RWPE2 (cell line): ENCODE data around the gene CNTFR.

Source experiments
- ATAC-seq: fragments of 200-7000 bp; cut with Tn5 transposase; 3 replicates; pipeline ENCODE4 v1.9.1; 2021; ENCODE audit warnings: low read depth
- DNase-seq: peaks from one replicate; pipeline ENCODE4 v3.0.0-alpha.2; 2020; ENCODE audit warnings: low spot score
- H3K27ac ChIP-seq: fragments of 450-650 bp; 2 replicates; pipeline ENCODE4 v1.5.1; 2017; ENCODE audit warnings: mild to moderate bottlenecking; ENCODE audit not compliant: poor library complexity, severe bottlenecking
- H3K27me3 ChIP-seq: fragments of 250-450 bp; sonication (Bioruptor Pico); 2 replicates; pipeline ENCODE4 v1.5.1; 2021; ENCODE audit warnings: mild to moderate bottlenecking, moderate library complexity; ENCODE audit not compliant: insufficient read depth, poor library complexity, severe bottlenecking
- H3K36me3 ChIP-seq: fragments of 250-450 bp; sonication (Bioruptor Pico); 2 replicates; pipeline ENCODE4 v1.5.1; 2020; ENCODE audit warnings: low read depth, mild to moderate bottlenecking, moderate library complexity
- H3K4me1 ChIP-seq: fragments of 250-450 bp; sonication (Bioruptor Pico); 2 replicates; pipeline ENCODE4 v1.5.1; 2021; ENCODE audit warnings: mild to moderate bottlenecking, moderate library complexity; ENCODE audit not compliant: insufficient read depth, poor library complexity, severe bottlenecking
- H3K4me3 ChIP-seq: fragments of 250-450 bp; sonication (Bioruptor Pico); 2 replicates; pipeline ENCODE4 v1.5.1; 2021; ENCODE audit warnings: mild to moderate bottlenecking, moderate library complexity; ENCODE audit not compliant: severe bottlenecking
- H3K9me3 ChIP-seq: fragments of 250-450 bp; sonication (Bioruptor Pico); 2 replicates; pipeline ENCODE4 v1.5.1; 2021; ENCODE audit warnings: mild to moderate bottlenecking, moderate library complexity; ENCODE audit not compliant: severe bottlenecking
- TF ChIP-seq, protein P1 (sequence below): fragments of 450-650 bp; IDR thresholded peaks from one replicate; pipeline ENCODE4 v1.5.1; 2017; ENCODE audit warnings: mild to moderate bottlenecking, moderate library complexity; ENCODE audit not compliant: poor library complexity, severe bottlenecking

CNTFR gene

DNA sequence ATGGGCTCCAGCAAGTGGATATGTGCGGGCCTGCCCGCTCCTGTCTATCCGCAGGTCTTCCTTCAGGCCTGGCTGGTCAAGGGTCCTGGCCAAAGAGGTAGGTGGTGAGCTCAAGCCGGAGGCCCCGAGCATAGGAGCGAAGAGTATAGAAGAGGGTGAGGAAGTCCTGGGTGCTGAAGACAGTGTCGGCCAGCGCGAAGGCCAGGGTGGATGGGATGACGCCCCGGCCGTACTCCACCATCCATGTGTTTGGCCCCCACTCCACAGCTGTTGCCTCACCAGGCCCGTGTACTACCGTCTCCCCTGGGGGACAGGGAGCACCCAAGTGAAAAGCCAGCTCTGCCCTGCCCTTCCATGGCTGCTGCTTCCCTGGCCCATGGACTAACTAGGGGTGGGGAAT is 46.0 kb upstream of the CNTFR start:
- Histone ChIP-seq H3K27ac (no peak overlapping the region), H3K4me1 (no peaks in the 10 kb centered on the region), H3K9me3 (no peaks in the 10 kb centered on the region), H3K4me3 (no peak overlapping the region), H3K36me3 (peaks cover 10% of the 10 kb centered on the region; the same call in 1 of the 2 replicates), H3K27me3 (no peaks in the 10 kb centered on the region)
- DNase-seq = no peak
- no peak for ATAC-seq
- TF ChIP-seq, protein P1, sequence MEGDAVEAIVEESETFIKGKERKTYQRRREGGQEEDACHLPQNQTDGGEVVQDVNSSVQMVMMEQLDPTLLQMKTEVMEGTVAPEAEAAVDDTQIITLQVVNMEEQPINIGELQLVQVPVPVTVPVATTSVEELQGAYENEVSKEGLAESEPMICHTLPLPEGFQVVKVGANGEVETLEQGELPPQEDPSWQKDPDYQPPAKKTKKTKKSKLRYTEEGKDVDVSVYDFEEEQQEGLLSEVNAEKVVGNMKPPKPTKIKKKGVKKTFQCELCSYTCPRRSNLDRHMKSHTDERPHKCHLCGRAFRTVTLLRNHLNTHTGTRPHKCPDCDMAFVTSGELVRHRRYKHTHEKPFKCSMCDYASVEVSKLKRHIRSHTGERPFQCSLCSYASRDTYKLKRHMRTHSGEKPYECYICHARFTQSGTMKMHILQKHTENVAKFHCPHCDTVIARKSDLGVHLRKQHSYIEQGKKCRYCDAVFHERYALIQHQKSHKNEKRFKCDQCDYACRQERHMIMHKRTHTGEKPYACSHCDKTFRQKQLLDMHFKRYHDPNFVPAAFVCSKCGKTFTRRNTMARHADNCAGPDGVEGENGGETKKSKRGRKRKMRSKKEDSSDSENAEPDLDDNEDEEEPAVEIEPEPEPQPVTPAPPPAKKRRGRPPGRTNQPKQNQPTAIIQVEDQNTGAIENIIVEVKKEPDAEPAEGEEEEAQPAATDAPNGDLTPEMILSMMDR = no peak

DNA sequence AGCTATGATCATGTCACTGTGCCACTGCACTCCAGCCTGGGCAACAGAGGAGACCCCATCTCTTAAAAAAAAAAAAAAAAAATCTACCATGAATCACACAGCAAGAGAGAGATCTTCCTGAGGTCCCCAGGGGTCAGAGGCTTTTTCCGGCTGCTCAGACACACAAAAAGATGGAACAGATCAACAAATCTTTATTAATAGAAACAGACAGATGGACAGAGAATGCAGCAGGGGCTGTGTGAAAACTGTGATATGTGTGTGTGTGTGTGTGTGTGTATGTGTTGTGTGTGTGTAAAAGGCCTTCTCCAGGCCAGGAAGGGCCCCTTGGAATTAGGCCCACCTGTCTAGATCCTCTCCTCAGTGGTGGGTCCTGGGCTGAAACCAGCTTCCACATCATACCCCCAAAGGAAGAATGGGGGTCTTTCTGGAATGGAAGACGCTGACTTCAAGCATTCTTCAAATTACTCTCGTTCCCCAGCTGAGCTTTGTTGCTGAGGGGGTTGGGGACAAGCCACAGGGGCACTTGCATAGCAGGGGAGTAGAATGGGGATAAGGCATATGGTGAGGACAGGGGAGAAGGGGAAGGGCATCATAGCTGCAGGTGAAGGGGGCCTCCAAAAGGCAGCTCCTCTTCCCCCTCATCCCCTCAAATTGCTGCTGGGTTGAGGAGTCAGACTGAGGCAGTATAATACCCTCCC is 45.2 kb upstream of the CNTFR start:
- ATAC-seq = no peak
- H3K27ac ChIP-seq = no peak overlapping the region
- DNase-seq = no peak
- peaks cover 7% of the 10 kb centered on the region for H3K27me3 ChIP-seq
- H3K4me1 ChIP-seq = no peaks in the 10 kb centered on the region
- TF ChIP-seq, protein P1 = no peak
- H3K9me3 ChIP-seq = no peaks in the 10 kb centered on the region
- no peak overlapping the region for H3K4me3 ChIP-seq
- peaks cover 10% of the 10 kb centered on the region; the same call in 1 of the 2 replicates for H3K36me3 ChIP-seq

DNA sequence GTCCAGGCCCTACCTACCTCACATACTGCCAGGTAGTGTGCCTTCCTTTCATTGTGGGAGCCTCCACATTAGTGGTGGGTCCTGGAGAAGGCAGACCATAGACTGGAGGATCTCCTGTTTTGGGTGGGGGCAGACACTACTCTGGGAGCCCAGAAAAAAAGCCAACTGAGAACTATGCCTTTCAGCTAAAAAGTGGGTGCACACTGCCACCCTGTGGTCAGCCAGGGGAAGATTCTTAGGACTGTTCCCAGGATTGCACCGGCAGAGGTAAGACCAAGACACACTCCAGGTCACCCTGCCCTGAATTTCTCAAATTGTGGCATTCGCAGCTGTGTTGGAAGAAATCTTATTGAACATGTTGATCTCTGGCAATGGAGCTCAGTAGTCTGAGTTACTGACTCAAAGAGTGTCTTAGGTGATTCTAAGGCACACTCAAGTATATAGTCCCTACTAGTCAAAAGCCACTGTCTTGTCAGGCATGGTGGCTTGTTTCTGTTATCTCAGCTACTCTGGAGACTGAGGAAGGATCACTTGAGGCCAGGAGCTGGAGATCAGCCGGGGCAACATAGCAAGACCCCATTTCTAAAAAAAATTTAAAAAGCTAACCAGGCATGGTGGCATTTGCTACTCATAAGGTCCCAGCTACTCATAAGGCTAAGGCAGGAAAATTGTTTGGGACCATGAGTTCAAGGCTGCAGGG is 44.5 kb upstream of the CNTFR start:
- peak; percentile 46 for ATAC-seq
- TF ChIP-seq, protein P1 = peak; percentile 91

DNA sequence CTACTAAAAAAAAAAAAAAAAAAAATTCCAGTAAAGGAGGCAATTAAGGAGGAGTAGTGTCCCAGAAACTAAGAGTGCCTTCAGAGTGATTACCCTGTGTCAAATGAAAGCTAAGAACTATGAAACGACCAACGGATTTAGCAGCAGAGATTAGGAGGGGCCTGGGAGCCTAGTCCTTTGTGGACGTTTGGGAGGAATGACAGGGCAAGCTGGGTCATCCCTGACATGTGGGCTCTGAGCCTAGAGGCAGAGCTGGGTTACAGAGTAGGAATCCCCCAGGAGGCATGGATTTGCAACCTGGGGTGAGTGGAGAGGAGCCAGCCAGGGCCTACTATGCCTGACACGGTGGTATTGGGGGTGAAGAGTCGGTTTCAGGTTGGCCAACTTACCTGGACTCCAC is 43.6 kb upstream of the CNTFR start:
- H3K4me1 ChIP-seq = peaks cover 2% of the 10 kb centered on the region
- H3K4me3 ChIP-seq = no peak overlapping the region
- H3K27ac ChIP-seq = no peak overlapping the region
- peaks cover 10% of the 10 kb centered on the region; the same call in 1 of the 2 replicates for H3K36me3 ChIP-seq
- ATAC-seq (no peak), DNase-seq (no peak)
- peaks cover 20% of the 10 kb centered on the region for H3K27me3 ChIP-seq
- H3K9me3 ChIP-seq = no peaks in the 10 kb centered on the region
- TF ChIP-seq, protein P1 = no peak

More for the DNA sequence above, 44.5 kb upstream of the CNTFR start:
- Histone ChIP-seq H3K27me3 (peaks cover 14% of the 10 kb centered on the region), H3K4me1 (no peaks in the 10 kb centered on the region), H3K4me3 (no peak overlapping the region), H3K9me3 (no peaks in the 10 kb centered on the region), H3K27ac (no peak overlapping the region), H3K36me3 (peaks cover 10% of the 10 kb centered on the region; the same call in 1 of the 2 replicates)
- no peak for DNase-seq
